NCI-H1417 (cell line): Measurements from ENCODE around the gene ANKRD17.

ENCODE experiments used
- DNase-seq, 3 experiments: peaks; one replicate each; lab custom pipeline; 2025; lab: John Stamatoyannopoulos, UW

Gene ANKRD17

GRCh38 chr4:73194064-73194463 is 64.5 kb downstream of the ANKRD17 start:
- no peak for DNase-seq

- DNase-seq: no peak
Measured at GRCh38 chr4:73193659-73194058, 64.9 kb downstream of the ANKRD17 start.

GRCh38 chr4:73193155-73193554 is 65.4 kb downstream of the ANKRD17 start:
- no peak for DNase-seq

- DNase-seq: no peak
Measured at GRCh38 chr4:73189274-73189810, 69.3 kb downstream of the ANKRD17 start.

GRCh38 chr4:73187325-73187724 is 71.3 kb downstream of the ANKRD17 start:
- no peak for DNase-seq

GRCh38 chr4:73185903-73186302 is 72.7 kb downstream of the ANKRD17 start:
- no peak for DNase-seq

GRCh38 chr4:73181231-73181630 is 77.4 kb downstream of the ANKRD17 start:
- DNase-seq: no peak

- DNase-seq: no peak
Measured at GRCh38 chr4:73178389-73178788, 80.2 kb downstream of the ANKRD17 start.

GRCh38 chr4:73172161-73172560 is 86.4 kb downstream of the ANKRD17 start:
- no peak for DNase-seq

GRCh38 chr4:73170518-73171198 is 87.9 kb downstream of the ANKRD17 start:
- DNase-seq: no peak

- no peak for DNase-seq
Measured at GRCh38 chr4:73166212-73166611, 92.4 kb downstream of the ANKRD17 start.

GRCh38 chr4:73161527-73162185 is 96.9 kb downstream of the ANKRD17 start:
- no peak for DNase-seq

- DNase-seq: no peak
Measured at GRCh38 chr4:73156394-73156793, 102.2 kb downstream of the ANKRD17 start.

GRCh38 chr4:73152893-73153292 is 105.7 kb downstream of the ANKRD17 start:
- no peak for DNase-seq

- DNase-seq: no peak
Measured at GRCh38 chr4:73142995-73143547, 115.5 kb downstream of the ANKRD17 start.

GRCh38 chr4:73139991-73140390 is 118.6 kb downstream of the ANKRD17 start:
- DNase-seq: no peak

GRCh38 chr4:73139245-73139644 is 119.4 kb downstream of the ANKRD17 start:
- no peak for DNase-seq

GRCh38 chr4:73137121-73137520 is 121.5 kb downstream of the ANKRD17 start:
- DNase-seq: no peak

GRCh38 chr4:73133784-73134183 is 124.8 kb downstream of the ANKRD17 start:
- no peak for DNase-seq

- DNase-seq: no peak
Measured at GRCh38 chr4:73131281-73131680, 127.3 kb downstream of the ANKRD17 start.

GRCh38 chr4:73129319-73129718 is 129.3 kb downstream of the ANKRD17 start:
- no peak for DNase-seq

- peak in 2 of 3 experiments; percentile 0 to 8 for DNase-seq
Measured at GRCh38 chr4:73127839-73128453, 130.7 kb downstream of the ANKRD17 start.

GRCh38 chr4:73109493-73109892 is 149.1 kb downstream of the ANKRD17 start:
- DNase-seq: no peak
